H7 (cell line): ENCODE data around the gene CHCHD6. TPM values are rescaled to one million over a fixed set of nuclear protein-coding genes. Genes with fewer than 3 reads are reported as not detected.

Source experiments
- DNase-seq: peaks from one replicate; pipeline ENCODE4 v3.0.0; 2012
- H3K27me3 ChIP-seq: 2 replicates; pipeline ENCODE4 v1.6.0; 2011; ENCODE audit warnings: mild to moderate bottlenecking, low read length; ENCODE audit not compliant: control insufficient read depth, insufficient read depth
- H3K36me3 ChIP-seq: replicated peaks from 2 replicates; pipeline ENCODE4 v1.5.1; 2011; ENCODE audit warnings: low read length; ENCODE audit not compliant: control insufficient read depth, insufficient read depth
- H3K4me3 ChIP-seq: 2 replicates; pipeline ENCODE4 v1.5.1; 2011; ENCODE audit warnings: low read depth, mild to moderate bottlenecking, control low read depth, low read length, moderate library complexity; ENCODE audit not compliant: insufficient read depth
- total RNA-seq: library from RNA; depleted of rRNA; stranded (reverse); fragments of >200 nt; shearing (Covaris generic); gene quantifications from 2 replicates; pipeline ENCODE4 v1.2.3, GENCODE V29; 2014

Gene CHCHD6
- total RNA-seq, 1 experiment from 2014 or later, result 19.5 TPM

GRCh38 chr3:126937973-126938372 lies 233.9 kb downstream of the CHCHD6 start:
- no peak for DNase-seq
- H3K36me3 ChIP-seq, result no peaks in the 10 kb centered on the region
- no peaks in the 10 kb centered on the region for H3K27me3 ChIP-seq
- no peak overlapping the region for H3K4me3 ChIP-seq

GRCh38 chr3:126938520-126939337 lies 234.7 kb downstream of the CHCHD6 start:
- DNase-seq, result peak; percentile 35
- Histone ChIP-seq H3K36me3 (no peaks in the 10 kb centered on the region), H3K27me3 (no peaks in the 10 kb centered on the region), H3K4me3 (no peak overlapping the region)

- Histone ChIP-seq H3K4me3 (no peak overlapping the region), H3K36me3 (no peaks in the 10 kb centered on the region), H3K27me3 (no peaks in the 10 kb centered on the region)
- DNase-seq, result peak; percentile 65
These were observed 235.3 kb downstream of the CHCHD6 start for GRCh38 chr3:126939338-126939718.

- Histone ChIP-seq H3K36me3 (no peaks in the 10 kb centered on the region), H3K27me3 (no peaks in the 10 kb centered on the region)
These were observed 235.7 kb downstream of the CHCHD6 start for GRCh38 chr3:126939733-126940132.

GRCh38 chr3:126941721-126942270 lies 237.8 kb downstream of the CHCHD6 start:
- H3K27me3 ChIP-seq, result no peaks in the 10 kb centered on the region
- H3K36me3 ChIP-seq, result no peaks in the 10 kb centered on the region
- H3K4me3 ChIP-seq, result no peak overlapping the region
- no peak for DNase-seq

More at GRCh38 chr3:126939733-126940132, 235.7 kb downstream of the CHCHD6 start:
- no peak for DNase-seq
- H3K4me3 ChIP-seq, result no peak overlapping the region

- no peaks in the 10 kb centered on the region for H3K36me3 ChIP-seq
These were observed 240.3 kb downstream of the CHCHD6 start for GRCh38 chr3:126944089-126944965.

GRCh38 chr3:126945171-126945721 lies 241.2 kb downstream of the CHCHD6 start:
- H3K36me3 ChIP-seq, result no peaks in the 10 kb centered on the region; the same call in 1 of the 2 replicates
- no peaks in the 10 kb centered on the region for H3K27me3 ChIP-seq
- no peak overlapping the region for H3K4me3 ChIP-seq
- peak; percentile 81 for DNase-seq

More at GRCh38 chr3:126944089-126944965, 240.3 kb downstream of the CHCHD6 start:
- DNase-seq, result no peak
- no peak overlapping the region for H3K4me3 ChIP-seq
- H3K27me3 ChIP-seq, result no peaks in the 10 kb centered on the region

- no peaks in the 10 kb centered on the region for H3K27me3 ChIP-seq
- DNase-seq, result no peak
- no peak overlapping the region for H3K4me3 ChIP-seq
- no peaks in the 10 kb centered on the region; the same call in 1 of the 2 replicates for H3K36me3 ChIP-seq
These were observed 241.9 kb downstream of the CHCHD6 start for GRCh38 chr3:126945891-126946290.

GRCh38 chr3:126946405-126946804 lies 242.4 kb downstream of the CHCHD6 start:
- H3K36me3 ChIP-seq, result no peaks in the 10 kb centered on the region; the same call in 1 of the 2 replicates
- DNase-seq, result no peak
- H3K27me3 ChIP-seq, result no peaks in the 10 kb centered on the region
- H3K4me3 ChIP-seq, result no peak overlapping the region

- no peaks in the 10 kb centered on the region; the same call in 1 of the 2 replicates for H3K36me3 ChIP-seq
- DNase-seq, result no peak
- no peak overlapping the region for H3K4me3 ChIP-seq
- H3K27me3 ChIP-seq, result no peaks in the 10 kb centered on the region
These were observed 243.4 kb downstream of the CHCHD6 start for GRCh38 chr3:126947429-126947828.

GRCh38 chr3:126948980-126949535 lies 245.0 kb downstream of the CHCHD6 start:
- no peaks in the 10 kb centered on the region for H3K27me3 ChIP-seq
- DNase-seq, result no peak
- no peaks in the 10 kb centered on the region; the same call in 1 of the 2 replicates for H3K36me3 ChIP-seq
- no peak overlapping the region for H3K4me3 ChIP-seq

GRCh38 chr3:126951561-126951960 lies 247.5 kb downstream of the CHCHD6 start:
- DNase-seq, result no peak
- Histone ChIP-seq H3K4me3 (no peak overlapping the region), H3K27me3 (no peaks in the 10 kb centered on the region), H3K36me3 (no peaks in the 10 kb centered on the region; the same call in 1 of the 2 replicates)

GRCh38 chr3:126952261-126952982 lies 248.4 kb downstream of the CHCHD6 start:
- no peak for DNase-seq
- Histone ChIP-seq H3K27me3 (no peaks in the 10 kb centered on the region), H3K36me3 (no peaks in the 10 kb centered on the region; the same call in 1 of the 2 replicates), H3K4me3 (no peak overlapping the region)
